NT2/D1 (cell line): Measurements from ENCODE around the gene NAP1L5.

Experiments used
- DNase-seq: peaks from one replicate; pipeline ENCODE4 v3.0.0-alpha.2; 2011; ENCODE audit warnings: low read depth, low spot score
- H3K27me3 ChIP-seq: 2 replicates; pipeline ENCODE4 v1.6.0; 2011; ENCODE audit warnings: mild to moderate bottlenecking; ENCODE audit not compliant: insufficient read length, insufficient read depth
- H3K36me3 ChIP-seq: 2 replicates; pipeline ENCODE4 v1.6.1; 2011; ENCODE audit warnings: mild to moderate bottlenecking, low read length, mixed read lengths; ENCODE audit not compliant: insufficient read depth, insufficient read length
- H3K4me1 ChIP-seq: 2 replicates; pipeline ENCODE4 v1.5.1; 2011; ENCODE audit not compliant: insufficient read depth, insufficient read length
- H3K4me3 ChIP-seq: 2 replicates; pipeline ENCODE4 v1.5.1; 2011; ENCODE audit warnings: low read depth; ENCODE audit not compliant: insufficient read length
- H3K9ac ChIP-seq: 2 replicates; pipeline ENCODE4 v1.6.0; 2011; ENCODE audit warnings: low read depth; ENCODE audit not compliant: insufficient read length
- H3K9me3 ChIP-seq: 2 replicates; pipeline ENCODE4 v1.5.1; 2011; ENCODE audit warnings: mild to moderate bottlenecking, low read length; ENCODE audit not compliant: insufficient read depth
- SUZ12 ChIP-seq: IDR thresholded peaks from 2 replicates; pipeline ENCODE4 v1.6.1; 2011; ENCODE audit not compliant: insufficient read length, insufficient read depth; ENCODE audit errors: extremely low read depth
- YY1 ChIP-seq: IDR thresholded peaks from 2 replicates; pipeline ENCODE4 v1.6.1; 2011; ENCODE audit not compliant: insufficient read length, insufficient read depth
- ZNF274 ChIP-seq: IDR thresholded peaks from 2 replicates; pipeline ENCODE4 v1.6.1; 2011; ENCODE audit warnings: mild to moderate bottlenecking, low read depth, low read length

Gene NAP1L5

DNA sequence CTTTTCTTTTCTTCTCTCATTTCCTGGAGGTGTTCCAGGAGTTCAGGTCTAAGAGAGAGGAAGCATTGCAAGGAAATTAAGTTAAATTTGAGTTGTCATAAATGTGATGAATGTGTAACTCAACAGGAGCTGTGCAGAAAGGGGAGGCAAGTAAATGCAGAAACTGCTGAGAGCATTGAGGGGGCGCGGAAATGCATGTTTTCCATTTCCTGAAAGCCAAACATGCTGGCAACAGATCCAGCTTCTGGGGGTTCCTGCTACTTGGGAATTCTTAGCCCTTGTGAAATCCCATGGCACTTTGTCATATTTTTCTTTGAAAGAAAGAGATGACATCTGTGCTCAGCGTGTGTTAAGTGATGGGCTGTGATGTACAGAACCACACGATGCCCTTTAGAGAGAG, 33.8 kb upstream of the NAP1L5 start:
- Histone ChIP-seq H3K9me3 (no peaks in the 10 kb centered on the region), H3K4me1 (no peaks in the 10 kb centered on the region), H3K27me3 (no peaks in the 10 kb centered on the region), H3K36me3 (peaks cover 18% of the 10 kb centered on the region), H3K4me3 (no peak overlapping the region), H3K9ac (no peak overlapping the region)
- no peak for DNase-seq
- no peak for TF ChIP-seq SUZ12
- TF ChIP-seq YY1, result no peak
- TF ChIP-seq ZNF274, result no peak

DNA sequence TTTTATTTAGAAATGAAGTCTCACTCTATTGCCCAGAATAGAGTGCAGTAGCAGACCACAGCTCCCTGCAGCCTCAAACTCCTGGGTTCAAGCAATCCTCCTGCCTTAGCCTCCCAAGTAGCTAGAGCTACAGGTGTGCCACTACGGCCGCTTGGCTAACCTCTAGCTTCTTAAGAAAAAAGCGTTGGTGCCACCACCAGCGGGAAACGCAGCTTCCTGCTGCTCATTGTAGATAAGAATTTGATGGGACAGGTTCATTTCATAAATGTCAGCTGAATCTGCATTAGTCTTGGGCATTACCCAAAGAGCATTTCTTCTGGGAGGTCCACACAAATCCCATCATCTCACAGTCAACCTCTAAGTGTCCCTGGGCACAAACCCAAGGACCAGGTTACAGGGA, 33.2 kb upstream of the NAP1L5 start:
- Histone ChIP-seq H3K9ac (no peak overlapping the region), H3K36me3 (peaks cover 18% of the 10 kb centered on the region), H3K9me3 (no peaks in the 10 kb centered on the region), H3K4me3 (no peak overlapping the region), H3K27me3 (no peaks in the 10 kb centered on the region), H3K4me1 (no peaks in the 10 kb centered on the region)
- TF ChIP-seq SUZ12, result no peak
- no peak for TF ChIP-seq YY1
- TF ChIP-seq ZNF274, result no peak
- no peak for DNase-seq

DNA sequence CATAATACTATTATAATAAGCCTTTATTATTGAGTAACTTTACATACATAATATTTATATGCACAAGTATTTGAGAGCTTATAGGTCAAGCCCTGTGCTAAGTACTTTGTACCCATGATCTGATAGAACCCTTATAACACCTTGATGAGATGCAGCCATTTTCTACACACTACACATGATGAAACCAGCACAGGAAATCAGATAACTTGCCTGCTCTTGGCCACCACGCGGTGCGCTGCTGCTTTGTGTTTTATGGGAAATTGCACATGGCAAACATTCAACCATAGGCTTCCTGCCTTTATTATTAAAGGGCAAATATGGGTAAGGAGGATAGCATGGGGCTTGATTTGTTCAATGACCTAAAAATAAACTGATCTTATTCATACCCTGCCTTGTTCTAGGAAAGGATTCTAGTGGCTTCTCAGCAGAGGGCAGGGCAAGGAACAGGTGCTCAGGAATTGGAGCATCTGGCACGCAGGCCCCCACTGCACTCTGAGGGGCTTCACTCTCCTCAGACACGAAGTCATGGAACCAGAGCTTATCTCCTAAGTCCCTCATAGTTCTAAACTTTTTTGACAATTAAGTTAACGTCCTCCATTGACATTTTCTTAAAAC, 31.6 kb upstream of the NAP1L5 start:
- no peaks in the 10 kb centered on the region for H3K4me1 ChIP-seq
- H3K36me3 ChIP-seq, result peaks cover 12% of the 10 kb centered on the region
- H3K9me3 ChIP-seq, result no peaks in the 10 kb centered on the region
- TF ChIP-seq SUZ12, result no peak
- no peak for TF ChIP-seq YY1
- TF ChIP-seq ZNF274, result no peak
- no peak overlapping the region for H3K4me3 ChIP-seq
- no peak overlapping the region for H3K9ac ChIP-seq
- DNase-seq, result no peak
- no peaks in the 10 kb centered on the region for H3K27me3 ChIP-seq

DNA sequence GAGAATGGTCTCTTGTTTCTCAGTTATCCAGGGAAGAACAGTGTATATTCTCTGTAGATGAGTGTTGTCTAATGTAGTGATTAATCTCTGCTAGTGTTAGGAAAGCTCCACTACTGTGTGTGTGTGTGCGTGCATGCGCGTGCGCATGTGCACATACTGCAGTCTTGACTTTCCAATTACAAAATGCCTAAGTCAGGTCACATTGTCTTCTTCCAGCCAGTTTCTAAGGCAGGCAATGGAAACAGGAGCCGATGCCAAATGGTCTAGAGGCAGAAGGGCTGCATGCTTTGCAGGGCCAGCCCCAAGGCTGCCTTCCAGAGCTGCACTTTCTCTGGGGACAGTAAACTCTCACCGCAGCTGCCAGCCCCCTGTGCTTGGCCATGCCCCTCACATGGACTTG, 30.5 kb upstream of the NAP1L5 start:
- peaks cover 12% of the 10 kb centered on the region for H3K36me3 ChIP-seq
- H3K9ac ChIP-seq, result no peak overlapping the region
- H3K27me3 ChIP-seq, result no peaks in the 10 kb centered on the region
- no peak overlapping the region for H3K4me3 ChIP-seq
- no peaks in the 10 kb centered on the region for H3K9me3 ChIP-seq
- DNase-seq, result no peak
- no peak for TF ChIP-seq SUZ12
- TF ChIP-seq YY1, result no peak
- no peak for TF ChIP-seq ZNF274
- no peaks in the 10 kb centered on the region for H3K4me1 ChIP-seq

DNA sequence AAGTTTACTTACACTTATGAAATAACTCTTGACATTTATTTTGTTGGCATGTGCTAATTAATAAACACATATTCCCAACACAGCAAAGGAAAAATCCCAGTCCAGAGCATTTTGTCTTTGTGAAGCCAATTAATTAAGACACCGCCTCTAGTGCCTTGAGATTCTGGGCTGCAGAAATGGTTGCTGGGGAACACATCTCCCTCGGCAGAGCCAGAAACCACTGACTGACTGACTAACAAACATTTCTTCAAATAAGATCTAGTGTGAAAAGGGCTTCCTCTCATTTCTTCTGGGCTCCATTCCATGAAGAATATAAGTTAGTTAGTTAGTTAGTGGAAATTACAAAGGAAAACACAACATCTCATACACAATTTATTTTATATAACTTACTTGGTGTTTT, 28.4 kb upstream of the NAP1L5 start:
- Histone ChIP-seq H3K9ac (no peak overlapping the region), H3K4me3 (no peak overlapping the region), H3K36me3 (peaks cover 12% of the 10 kb centered on the region), H3K9me3 (no peaks in the 10 kb centered on the region), H3K27me3 (no peaks in the 10 kb centered on the region), H3K4me1 (no peaks in the 10 kb centered on the region)
- no peak for DNase-seq
- TF ChIP-seq YY1, result no peak
- TF ChIP-seq SUZ12, result no peak
- no peak for TF ChIP-seq ZNF274

DNA sequence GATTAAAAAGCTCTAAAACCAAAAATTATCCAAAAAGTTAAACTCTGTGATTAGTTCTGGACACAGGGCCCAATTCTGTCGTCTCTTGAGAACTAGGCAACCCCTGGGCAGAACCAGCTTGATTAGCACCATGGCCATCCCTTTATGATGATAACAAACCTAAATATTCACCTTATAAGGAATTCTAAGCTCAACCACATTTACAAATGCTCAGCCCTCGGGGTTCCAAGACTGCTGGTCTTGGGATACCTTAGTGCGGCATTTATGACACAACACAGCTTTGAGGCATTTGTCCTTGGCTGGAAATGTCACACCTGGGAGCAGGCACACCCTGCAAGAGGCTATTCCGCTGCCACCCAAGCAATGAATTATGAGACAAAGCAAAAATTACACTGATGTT, 27.5 kb upstream of the NAP1L5 start:
- H3K27me3 ChIP-seq, result no peaks in the 10 kb centered on the region

DNA sequence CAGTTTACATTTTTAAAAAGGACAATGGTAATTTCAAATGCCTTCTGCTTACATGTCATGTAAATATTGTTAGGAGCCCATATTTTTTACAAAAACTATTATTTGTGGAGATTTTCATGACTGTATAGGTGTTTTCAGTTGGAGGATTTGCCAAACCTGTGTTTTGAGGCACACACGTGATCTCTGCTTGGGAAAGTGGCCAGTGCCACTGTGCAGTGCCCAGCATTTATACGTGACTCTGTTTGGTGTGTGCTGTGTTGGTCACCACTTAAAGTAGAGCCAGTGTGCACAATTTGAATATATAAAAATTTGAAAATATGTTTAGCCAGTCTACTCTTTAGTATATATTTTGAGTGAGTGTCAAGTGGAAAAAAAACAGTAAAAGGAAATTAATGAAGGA, 26.8 kb upstream of the NAP1L5 start:
- TF ChIP-seq SUZ12, result no peak
- no peak for TF ChIP-seq YY1
- no peak for TF ChIP-seq ZNF274
- no peak overlapping the region for H3K4me3 ChIP-seq
- no peaks in the 10 kb centered on the region for H3K27me3 ChIP-seq
- no peak overlapping the region for H3K9ac ChIP-seq
- no peaks in the 10 kb centered on the region for H3K4me1 ChIP-seq
- no peaks in the 10 kb centered on the region for H3K9me3 ChIP-seq
- no peak for DNase-seq
- H3K36me3 ChIP-seq, result peaks cover 12% of the 10 kb centered on the region

More for the DNA sequence above, 27.5 kb upstream of the NAP1L5 start:
- Histone ChIP-seq H3K9ac (no peak overlapping the region), H3K4me1 (no peaks in the 10 kb centered on the region), H3K36me3 (peaks cover 12% of the 10 kb centered on the region), H3K4me3 (no peak overlapping the region), H3K9me3 (no peaks in the 10 kb centered on the region)
- no peak for DNase-seq
- TF ChIP-seq YY1 (no peak), SUZ12 (no peak), ZNF274 (no peak)
